ENCODE results near the gene MYMX. TPM values are rescaled to one million over a fixed set of nuclear protein-coding genes. Genes with fewer than 3 reads are reported as not detected.

Gene MYMX
- total RNA-seq, 1 donor from 2014 or later: not detected

DNA sequence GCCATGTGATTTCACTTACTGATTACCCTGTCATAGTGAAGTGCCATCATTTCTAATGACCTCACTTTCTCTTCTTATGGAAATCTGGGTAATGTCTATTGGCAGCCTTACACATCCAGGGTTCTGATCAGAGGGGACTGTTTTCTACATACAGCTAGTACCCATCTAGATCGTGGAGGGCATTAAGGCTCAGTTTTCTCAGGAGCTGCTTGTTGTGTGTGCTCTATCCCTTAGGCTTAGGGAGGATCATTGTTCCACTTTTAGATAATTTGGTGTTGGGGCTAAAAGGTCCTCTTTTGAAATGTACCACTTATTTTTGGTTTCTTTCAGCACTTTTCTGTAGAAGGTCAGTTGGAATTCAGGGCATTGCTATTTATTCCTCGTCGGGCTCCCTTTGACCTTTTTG lies 34.0 kb downstream of the MYMX start:
- peaks cover 4 to 65% of the 10 kb centered on the region in 2 donors for H3K36me3 ChIP-seq
- no peak overlapping the region for H3K27ac ChIP-seq
- TF ChIP-seq, protein P1, sequence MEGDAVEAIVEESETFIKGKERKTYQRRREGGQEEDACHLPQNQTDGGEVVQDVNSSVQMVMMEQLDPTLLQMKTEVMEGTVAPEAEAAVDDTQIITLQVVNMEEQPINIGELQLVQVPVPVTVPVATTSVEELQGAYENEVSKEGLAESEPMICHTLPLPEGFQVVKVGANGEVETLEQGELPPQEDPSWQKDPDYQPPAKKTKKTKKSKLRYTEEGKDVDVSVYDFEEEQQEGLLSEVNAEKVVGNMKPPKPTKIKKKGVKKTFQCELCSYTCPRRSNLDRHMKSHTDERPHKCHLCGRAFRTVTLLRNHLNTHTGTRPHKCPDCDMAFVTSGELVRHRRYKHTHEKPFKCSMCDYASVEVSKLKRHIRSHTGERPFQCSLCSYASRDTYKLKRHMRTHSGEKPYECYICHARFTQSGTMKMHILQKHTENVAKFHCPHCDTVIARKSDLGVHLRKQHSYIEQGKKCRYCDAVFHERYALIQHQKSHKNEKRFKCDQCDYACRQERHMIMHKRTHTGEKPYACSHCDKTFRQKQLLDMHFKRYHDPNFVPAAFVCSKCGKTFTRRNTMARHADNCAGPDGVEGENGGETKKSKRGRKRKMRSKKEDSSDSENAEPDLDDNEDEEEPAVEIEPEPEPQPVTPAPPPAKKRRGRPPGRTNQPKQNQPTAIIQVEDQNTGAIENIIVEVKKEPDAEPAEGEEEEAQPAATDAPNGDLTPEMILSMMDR (IDR thresholded peaks at IDR 0.05): no peak
- no peak for TF ChIP-seq POLR2A (IDR thresholded peaks at IDR 0.05)
- no peak for TF ChIP-seq POLR2AphosphoS5 (IDR thresholded peaks at IDR 0.05; ENCODE audit: insufficient read depth in 1 of 2, low read depth in 1 of 2)
- H3K27me3 ChIP-seq: no peaks in the 10 kb centered on the region
- no peaks in the 10 kb centered on the region for H3K9me3 ChIP-seq
- no peak for DNase-seq (ENCODE audit: extremely low spot score in 2 of 2)
- intact Hi-C loops (cut with DNase I): no loop called here
- H3K4me1 ChIP-seq: peaks cover 28% of the 10 kb centered on the region
- H3K4me3 ChIP-seq: no peak overlapping the region

DNA sequence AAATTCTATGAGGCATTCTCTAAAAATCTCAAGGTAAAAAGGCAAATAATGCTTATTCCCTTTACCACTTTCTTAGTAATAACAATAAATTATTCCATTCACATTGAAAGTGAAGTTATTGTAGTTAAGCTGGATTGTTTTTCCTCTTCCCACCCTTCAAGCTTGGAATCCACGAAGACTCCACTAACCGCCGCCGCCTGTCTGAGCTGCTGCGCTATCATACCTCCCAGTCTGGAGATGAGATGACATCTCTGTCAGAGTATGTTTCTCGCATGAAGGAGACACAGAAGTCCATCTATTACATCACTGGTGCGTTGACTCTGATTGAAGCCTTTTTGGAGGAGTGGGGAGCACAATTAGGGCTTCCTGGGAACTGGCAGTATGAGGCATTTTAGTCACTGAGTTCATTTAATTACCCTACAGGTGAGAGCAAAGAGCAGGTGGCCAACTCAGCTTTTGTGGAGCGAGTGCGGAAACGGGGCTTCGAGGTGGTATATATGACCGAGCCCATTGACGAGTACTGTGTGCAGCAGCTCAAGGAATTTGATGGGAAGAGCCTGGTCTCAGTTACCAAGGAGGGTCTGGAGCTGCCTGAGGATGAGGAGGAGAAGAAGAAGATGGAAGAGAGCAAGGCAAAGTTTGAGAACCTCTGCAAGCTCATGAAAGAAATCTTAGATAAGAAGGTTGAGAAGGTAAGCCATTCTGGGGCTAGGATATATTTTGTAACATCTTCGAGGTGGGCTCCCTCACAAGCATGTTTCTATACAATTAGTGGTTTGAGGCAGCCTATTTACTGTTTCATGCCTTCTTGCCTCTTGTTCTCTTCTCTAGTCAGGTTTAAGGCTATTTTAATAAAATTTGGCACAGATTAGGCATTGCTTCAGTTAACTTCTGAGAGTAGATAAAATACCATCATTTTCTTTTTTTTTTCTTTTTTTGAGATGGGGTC lies 35.1 kb downstream of the MYMX start:
- DNase-seq (ENCODE audit: extremely low spot score in 2 of 2): no peak
- H3K36me3 ChIP-seq: peaks cover 4 to 65% of the 10 kb centered on the region in 2 donors
- no peak overlapping the region for H3K27ac ChIP-seq
- H3K4me3 ChIP-seq: no peak overlapping the region
- intact Hi-C loops (cut with DNase I): no loop called here
- TF ChIP-seq, protein P1 (IDR thresholded peaks at IDR 0.05): no peak
- no peak for TF ChIP-seq POLR2AphosphoS5 (IDR thresholded peaks at IDR 0.05; ENCODE audit: insufficient read depth in 1 of 2, low read depth in 1 of 2)
- no peak for TF ChIP-seq POLR2A (IDR thresholded peaks at IDR 0.05)
- no peaks in the 10 kb centered on the region for H3K27me3 ChIP-seq
- H3K9me3 ChIP-seq: no peaks in the 10 kb centered on the region
- H3K4me1 ChIP-seq: peaks cover 36% of the 10 kb centered on the region

DNA sequence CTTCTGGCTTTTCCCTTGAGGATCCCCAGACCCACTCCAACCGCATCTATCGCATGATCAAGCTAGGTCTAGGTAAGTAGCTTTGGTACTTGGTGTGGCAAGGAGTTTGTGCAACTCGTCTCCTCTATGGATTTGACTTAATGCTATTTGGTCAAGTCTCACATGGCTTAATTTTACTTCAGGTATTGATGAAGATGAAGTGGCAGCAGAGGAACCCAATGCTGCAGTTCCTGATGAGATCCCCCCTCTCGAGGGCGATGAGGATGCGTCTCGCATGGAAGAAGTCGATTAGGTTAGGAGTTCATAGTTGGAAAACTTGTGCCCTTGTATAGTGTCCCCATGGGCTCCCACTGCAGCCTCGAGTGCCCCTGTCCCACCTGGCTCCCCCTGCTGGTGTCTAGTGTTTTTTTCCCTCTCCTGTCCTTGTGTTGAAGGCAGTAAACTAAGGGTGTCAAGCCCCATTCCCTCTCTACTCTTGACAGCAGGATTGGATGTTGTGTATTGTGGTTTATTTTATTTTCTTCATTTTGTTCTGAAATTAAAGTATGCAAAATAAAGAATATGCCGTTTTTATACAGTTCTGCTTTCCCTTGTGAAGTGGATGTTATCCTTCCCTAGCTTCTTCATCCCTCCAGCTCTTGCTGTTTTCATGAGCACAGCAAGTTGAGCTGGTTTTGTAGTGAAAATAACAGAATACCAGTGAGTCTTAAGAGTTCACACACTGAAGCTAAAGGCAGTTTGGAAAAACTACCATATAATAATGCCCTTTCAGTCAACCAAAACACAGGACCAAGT lies 36.8 kb downstream of the MYMX start:
- Histone ChIP-seq H3K4me3 (no peak overlapping the region), H3K27me3 (no peaks in the 10 kb centered on the region), H3K9me3 (no peaks in the 10 kb centered on the region), H3K36me3 (peaks cover 4 to 65% of the 10 kb centered on the region in 2 donors), H3K27ac (no peak overlapping the region), H3K4me1 (peaks cover 42% of the 10 kb centered on the region)
- no peak for DNase-seq (ENCODE audit: extremely low spot score in 2 of 2)
- TF ChIP-seq POLR2AphosphoS5 (IDR thresholded peaks at IDR 0.05; ENCODE audit: insufficient read depth in 1 of 2, low read depth in 1 of 2) (no peak), POLR2A (IDR thresholded peaks at IDR 0.05) (no peak)
- TF ChIP-seq, protein P1 (IDR thresholded peaks at IDR 0.05): no peak
- intact Hi-C loops (cut with DNase I): no loop called here

DNA sequence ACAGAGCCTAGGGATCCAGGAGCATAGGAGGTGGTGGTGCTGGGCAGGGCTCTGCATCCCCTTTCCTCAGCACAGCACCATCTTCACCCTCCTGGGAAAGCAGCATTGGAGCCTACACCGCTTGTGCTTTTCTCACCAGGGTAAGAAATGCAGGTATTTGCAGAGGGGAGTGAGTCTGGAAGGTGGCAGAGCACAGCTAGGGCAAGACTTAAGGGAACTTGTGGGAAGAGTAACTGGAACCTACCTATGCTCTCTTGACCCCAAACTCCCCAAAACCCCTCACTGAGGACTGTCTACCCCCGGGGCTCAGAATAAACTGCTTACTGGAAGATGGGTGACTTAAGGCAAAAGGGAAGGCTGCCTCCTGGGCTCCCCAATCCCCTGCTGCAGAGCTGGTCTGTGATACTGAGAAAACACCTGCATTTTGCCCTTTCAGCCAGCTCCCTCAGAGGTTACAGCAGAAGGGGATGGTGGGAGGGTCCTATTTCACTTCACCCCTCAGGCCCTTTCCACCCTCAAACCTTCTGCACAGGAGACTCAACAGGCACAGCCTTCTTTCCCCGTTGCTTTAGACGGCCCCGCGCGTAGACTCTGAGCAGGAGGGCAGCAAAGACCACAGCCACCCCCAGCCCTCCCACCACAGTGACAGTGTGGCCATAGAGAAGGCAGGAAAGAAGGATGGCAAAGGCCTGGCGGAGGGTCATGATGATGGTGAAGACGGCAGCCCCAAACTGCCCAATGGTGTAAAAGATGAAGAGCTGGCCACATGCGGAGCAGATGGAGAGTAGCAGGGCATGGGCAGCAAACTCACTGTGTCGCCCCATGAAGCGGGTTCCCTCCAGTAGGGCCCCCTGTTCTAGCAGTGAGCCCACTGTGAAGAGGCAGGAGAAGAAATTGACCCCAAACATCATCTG lies 37.7 kb downstream of the MYMX start:
- intact Hi-C loops (cut with DNase I): no loop called here

More for the DNA sequence above, 37.7 kb downstream of the MYMX start:
- peaks cover 32% of the 10 kb centered on the region for H3K4me1 ChIP-seq
- no peaks in the 10 kb centered on the region for H3K27me3 ChIP-seq
- no peak for DNase-seq (ENCODE audit: extremely low spot score in 2 of 2)
- no peaks in the 10 kb centered on the region for H3K9me3 ChIP-seq
- TF ChIP-seq, protein P1 (IDR thresholded peaks at IDR 0.05): no peak
- TF ChIP-seq POLR2A (IDR thresholded peaks at IDR 0.05) (no peak), POLR2AphosphoS5 (IDR thresholded peaks at IDR 0.05; ENCODE audit: insufficient read depth in 1 of 2, low read depth in 1 of 2) (no peak)
- H3K36me3 ChIP-seq: peaks cover 4 to 58% of the 10 kb centered on the region in 2 donors
- no peak overlapping the region for H3K4me3 ChIP-seq
- H3K27ac ChIP-seq: no peak overlapping the region
